ENCODE measurements around the gene FAR1.

FAR1 gene

DNA sequence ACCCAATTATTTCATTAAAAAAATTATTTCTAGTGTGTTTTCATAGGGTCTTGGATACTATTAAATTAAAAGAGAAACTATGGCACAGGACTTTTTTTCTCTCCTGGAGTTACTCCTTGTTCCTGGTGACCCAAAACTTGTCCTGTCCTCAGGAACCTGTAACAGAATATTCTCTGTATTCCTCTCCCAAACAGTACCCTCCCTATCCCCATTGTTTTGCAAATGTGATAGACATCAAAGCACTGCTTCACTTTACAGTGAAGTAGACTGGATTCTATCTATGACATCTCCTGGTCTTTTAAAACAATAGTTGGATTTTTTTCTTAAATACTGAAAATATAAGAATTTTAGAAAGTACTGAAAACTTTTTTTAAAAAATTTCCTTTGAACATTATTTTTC is 37.2 kb downstream of the FAR1 start:
- H3K27me3 ChIP-seq (ENCODE audit: insufficient read depth, low read length, poor library complexity) = no peaks in the 10 kb centered on the region
- H3K9ac ChIP-seq (ENCODE audit: low read depth, low read length) = no peak overlapping the region
- no peak overlapping the region for H3K27ac ChIP-seq (ENCODE audit: low read length)
- no peaks in the 10 kb centered on the region for H3K36me3 ChIP-seq (ENCODE audit: insufficient read depth, low read length)
- H3K79me2 ChIP-seq (ENCODE audit: insufficient read depth, low read length) = no peaks in the 10 kb centered on the region
- ATAC-seq (ENCODE audit: insufficient read depth, low read depth) = no peak
- no peaks in the 10 kb centered on the region for H3K9me3 ChIP-seq (ENCODE audit: insufficient read depth, low read length, severe bottlenecking)
- no peak overlapping the region for H2AFZ ChIP-seq (ENCODE audit: low read depth, low read length)
- no peak for TF ChIP-seq EZH2 (IDR thresholded peaks at IDR 0.05; ENCODE audit: borderline replicate concordance, low read depth, low read length, severe bottlenecking)
- TF ChIP-seq, protein P1, sequence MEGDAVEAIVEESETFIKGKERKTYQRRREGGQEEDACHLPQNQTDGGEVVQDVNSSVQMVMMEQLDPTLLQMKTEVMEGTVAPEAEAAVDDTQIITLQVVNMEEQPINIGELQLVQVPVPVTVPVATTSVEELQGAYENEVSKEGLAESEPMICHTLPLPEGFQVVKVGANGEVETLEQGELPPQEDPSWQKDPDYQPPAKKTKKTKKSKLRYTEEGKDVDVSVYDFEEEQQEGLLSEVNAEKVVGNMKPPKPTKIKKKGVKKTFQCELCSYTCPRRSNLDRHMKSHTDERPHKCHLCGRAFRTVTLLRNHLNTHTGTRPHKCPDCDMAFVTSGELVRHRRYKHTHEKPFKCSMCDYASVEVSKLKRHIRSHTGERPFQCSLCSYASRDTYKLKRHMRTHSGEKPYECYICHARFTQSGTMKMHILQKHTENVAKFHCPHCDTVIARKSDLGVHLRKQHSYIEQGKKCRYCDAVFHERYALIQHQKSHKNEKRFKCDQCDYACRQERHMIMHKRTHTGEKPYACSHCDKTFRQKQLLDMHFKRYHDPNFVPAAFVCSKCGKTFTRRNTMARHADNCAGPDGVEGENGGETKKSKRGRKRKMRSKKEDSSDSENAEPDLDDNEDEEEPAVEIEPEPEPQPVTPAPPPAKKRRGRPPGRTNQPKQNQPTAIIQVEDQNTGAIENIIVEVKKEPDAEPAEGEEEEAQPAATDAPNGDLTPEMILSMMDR (IDR thresholded peaks at IDR 0.05; ENCODE audit: borderline replicate concordance, extremely low read depth, low read length, poor library complexity, severe bottlenecking) = no peak
- H3K4me2 ChIP-seq (ENCODE audit: insufficient read depth, low read length) = no peak overlapping the region
- no peaks in the 10 kb centered on the region for H4K20me1 ChIP-seq (ENCODE audit: insufficient read depth, low read length)
- no peaks in the 10 kb centered on the region for H3K4me1 ChIP-seq (ENCODE audit: insufficient read depth, low read length)
- DNase-seq = no peak
- no peak overlapping the region for H3K4me3 ChIP-seq (ENCODE audit: low read depth in 1 of 2, low read length in 2 of 2)

GRCh38 chr11:13713982-13714381 is 45.5 kb downstream of the FAR1 start:
- H3K79me2 ChIP-seq (ENCODE audit: insufficient read depth, low read length) = no peaks in the 10 kb centered on the region
- H3K27ac ChIP-seq (ENCODE audit: low read length) = no peak overlapping the region
- no peaks in the 10 kb centered on the region for H4K20me1 ChIP-seq (ENCODE audit: insufficient read depth, low read length)
- ATAC-seq (ENCODE audit: insufficient read depth, low read depth) (no peak), DNase-seq (no peak)
- TF ChIP-seq, protein P1 (IDR thresholded peaks at IDR 0.05; ENCODE audit: borderline replicate concordance, extremely low read depth, low read length, poor library complexity, severe bottlenecking) = no peak
- TF ChIP-seq EZH2 (IDR thresholded peaks at IDR 0.05; ENCODE audit: borderline replicate concordance, low read depth, low read length, severe bottlenecking) = no peak
- H3K4me1 ChIP-seq (ENCODE audit: insufficient read depth, low read length) = no peaks in the 10 kb centered on the region
- H3K36me3 ChIP-seq (ENCODE audit: insufficient read depth, low read length) = no peaks in the 10 kb centered on the region
- H2AFZ ChIP-seq (ENCODE audit: low read depth, low read length) = no peak overlapping the region
- H3K9me3 ChIP-seq (ENCODE audit: insufficient read depth, low read length, severe bottlenecking) = no peaks in the 10 kb centered on the region
- peaks cover 7% of the 10 kb centered on the region for H3K27me3 ChIP-seq (ENCODE audit: insufficient read depth, low read length, poor library complexity)
- no peak overlapping the region for H3K9ac ChIP-seq (ENCODE audit: low read depth, low read length)
- no peak overlapping the region for H3K4me2 ChIP-seq (ENCODE audit: insufficient read depth, low read length)
- H3K4me3 ChIP-seq (ENCODE audit: low read depth in 1 of 2, low read length in 2 of 2) = no peak overlapping the region

GRCh38 chr11:13717331-13717730 is 48.9 kb downstream of the FAR1 start:
- no peaks in the 10 kb centered on the region for H3K79me2 ChIP-seq (ENCODE audit: insufficient read depth, low read length)
- ATAC-seq (ENCODE audit: insufficient read depth, low read depth) (no peak), DNase-seq (no peak)
- H3K9me3 ChIP-seq (ENCODE audit: insufficient read depth, low read length, severe bottlenecking) = no peaks in the 10 kb centered on the region
- H3K4me1 ChIP-seq (ENCODE audit: insufficient read depth, low read length) = no peaks in the 10 kb centered on the region
- no peak for TF ChIP-seq EZH2 (IDR thresholded peaks at IDR 0.05; ENCODE audit: borderline replicate concordance, low read depth, low read length, severe bottlenecking)
- TF ChIP-seq, protein P1 (IDR thresholded peaks at IDR 0.05; ENCODE audit: borderline replicate concordance, extremely low read depth, low read length, poor library complexity, severe bottlenecking) = no peak
- no peak overlapping the region for H3K4me2 ChIP-seq (ENCODE audit: insufficient read depth, low read length)
- no peak overlapping the region for H3K9ac ChIP-seq (ENCODE audit: low read depth, low read length)
- peaks cover 7% of the 10 kb centered on the region for H3K27me3 ChIP-seq (ENCODE audit: insufficient read depth, low read length, poor library complexity)
- no peaks in the 10 kb centered on the region for H4K20me1 ChIP-seq (ENCODE audit: insufficient read depth, low read length)
- no peak overlapping the region for H3K27ac ChIP-seq (ENCODE audit: low read length)
- H3K4me3 ChIP-seq (ENCODE audit: low read depth in 1 of 2, low read length in 2 of 2) = no peak overlapping the region
- H3K36me3 ChIP-seq (ENCODE audit: insufficient read depth, low read length) = no peaks in the 10 kb centered on the region
- H2AFZ ChIP-seq (ENCODE audit: low read depth, low read length) = no peak overlapping the region

- Histone ChIP-seq H3K27me3 (ENCODE audit: insufficient read depth, low read length, poor library complexity) (peaks cover 8% of the 10 kb centered on the region), H3K4me1 (ENCODE audit: insufficient read depth, low read length) (no peaks in the 10 kb centered on the region), H4K20me1 (ENCODE audit: insufficient read depth, low read length) (no peaks in the 10 kb centered on the region), H3K27ac (ENCODE audit: low read length) (no peak overlapping the region), H3K4me2 (ENCODE audit: insufficient read depth, low read length) (no peak overlapping the region), H3K4me3 (ENCODE audit: low read depth in 1 of 2, low read length in 2 of 2) (no peak overlapping the region), H3K36me3 (ENCODE audit: insufficient read depth, low read length) (no peaks in the 10 kb centered on the region), H2AFZ (ENCODE audit: low read depth, low read length) (no peak overlapping the region), H3K79me2 (ENCODE audit: insufficient read depth, low read length) (no peaks in the 10 kb centered on the region), H3K9me3 (ENCODE audit: insufficient read depth, low read length, severe bottlenecking) (no peaks in the 10 kb centered on the region), H3K9ac (ENCODE audit: low read depth, low read length) (no peak overlapping the region)
- ATAC-seq (ENCODE audit: insufficient read depth, low read depth) (no peak), DNase-seq (no peak)
- TF ChIP-seq EZH2 (IDR thresholded peaks at IDR 0.05; ENCODE audit: borderline replicate concordance, low read depth, low read length, severe bottlenecking) = no peak
- TF ChIP-seq, protein P1 (IDR thresholded peaks at IDR 0.05; ENCODE audit: borderline replicate concordance, extremely low read depth, low read length, poor library complexity, severe bottlenecking) = no peak
Measured at GRCh38 chr11:13718394-13718793, 49.9 kb downstream of the FAR1 start.
